Measurements from ENCODE around the gene NPY. TPM values are rescaled to one million over a fixed set of nuclear protein-coding genes. Genes with fewer than 3 reads are reported as not detected.

The NPY gene
- total RNA-seq, 1 experiment from 2014 or later: not detected

- Histone ChIP-seq H3K4me3 (replicated peaks in 1 of 2; ENCODE audit: low read depth in 1 of 2, low read length in 2 of 2) (no peak overlapping the region), H3K27me3 (ENCODE audit: insufficient read depth, low read length) (0 out of 2 replicates have a peak, but pooled peaks cover under 1% of the 10 kb centered on the region), H3K27ac (ENCODE audit: low read depth, low read length) (no peak overlapping the region), H3K79me2 (ENCODE audit: insufficient read depth, low read length) (no peaks in the 10 kb centered on the region), H3K4me2 (ENCODE audit: low read length) (no peak overlapping the region), H3K9ac (ENCODE audit: low read length) (no peak overlapping the region), H2AFZ (ENCODE audit: low read depth, low read length, poor library complexity, severe bottlenecking) (no peak overlapping the region), H4K20me1 (ENCODE audit: insufficient read depth) (no peaks in the 10 kb centered on the region), H3K9me2 (ENCODE audit: insufficient read depth) (no peaks in the 10 kb centered on the region), H3K9me3 (ENCODE audit: control insufficient read depth in 1 of 2, insufficient read depth in 1 of 2, low read depth in 1 of 2, low read length in 2 of 2) (no peaks in the 10 kb centered on the region), H3K36me3 (ENCODE audit: control insufficient read depth in 1 of 2, insufficient read depth in 2 of 2, low read length in 2 of 2) (no peaks in the 10 kb centered on the region), H3K4me1 (ENCODE audit: control insufficient read depth in 1 of 2, insufficient read depth in 2 of 2, low read length in 2 of 2) (no peaks in the 10 kb centered on the region)
- RAD21 ChIA-PET (ENCODE audit: low non-redundant PET in 1 of 2, low total read pairs in 2 of 2, uncharacterized antibody in 2 of 2, unreplicated experiment in 2 of 2): no interaction called here
- POLR2A ChIA-PET: no interaction called here
- DNase-seq (ENCODE audit: low read depth, low spot score) (no peak), ATAC-seq (no peak)
- CTCF ChIA-PET: no interaction called here
- intact Hi-C loops (cut with micrococcal nuclease): no loop called here
- TF ChIP-seq ZFX (IDR thresholded peaks at IDR 0.05) (no peak), EGR1 (IDR thresholded peaks at IDR 0.05; ENCODE audit: low read depth) (no peak), YY1 (IDR thresholded peaks at IDR 0.05; ENCODE audit: extremely low read depth, insufficient replicate concordance, low read depth, low read length) (no peak), TCF7L2 (IDR thresholded peaks at IDR 0.05; ENCODE audit: borderline replicate concordance, extremely low read depth, insufficient read depth, insufficient read length) (no peak), SIN3A (IDR thresholded peaks at IDR 0.05; ENCODE audit: low read depth) (no peak), EZH2 (IDR thresholded peaks at IDR 0.05) (no peak), FOSL1 (IDR thresholded peaks at IDR 0.05; ENCODE audit: low read depth) (no peak), POLR2AphosphoS5 (IDR thresholded peaks at IDR 0.05; ENCODE audit: low read depth, low read length) (no peak), POLR2A (IDR thresholded peaks at IDR 0.05; ENCODE audit: borderline replicate concordance, extremely low read depth, insufficient read depth, insufficient read length) (no peak), RAD21 (IDR thresholded peaks at IDR 0.05; ENCODE audit: low read depth) (no peak), SP1 (IDR thresholded peaks at IDR 0.05; ENCODE audit: low read depth) (no peak), CTCF (IDR thresholded peaks at IDR 0.05 in 2 of 3, conservative IDR thresholded peaks at IDR 0.05 in 1 of 3; ENCODE audit: borderline replicate concordance in 1 of 3, insufficient read depth in 1 of 3, low read depth in 2 of 3, low read length in 2 of 3) (no peak), CBX3 (IDR thresholded peaks at IDR 0.05; ENCODE audit: low read depth) (no peak), REST (IDR thresholded peaks at IDR 0.05; ENCODE audit: low read depth) (no peak), ZBTB33 (IDR thresholded peaks at IDR 0.05; ENCODE audit: extremely low read depth, insufficient replicate concordance, low read length) (no peak), JUND (IDR thresholded peaks at IDR 0.05) (no peak), MAX (IDR thresholded peaks at IDR 0.05) (no peak), SRF (IDR thresholded peaks at IDR 0.05; ENCODE audit: low read depth) (no peak)
- no TSS peak for BruUV-seq (replicated peaks)
Observed at GRCh38 chr7:24313777-24314176, 29.8 kb downstream of the NPY start.
